ENCODE data around the gene C18orf63. TPM values are rescaled to one million over a fixed set of nuclear protein-coding genes. Genes with fewer than 3 reads are reported as not detected.
"Not testable (repeated sequence)": the region's sequence is repeated elsewhere in the genome, so short reads cannot be mapped to it uniquely, and the experiment has no call there.

Gene C18orf63
- total RNA-seq, 1 experiment from 2014 or later: not detected

DNA sequence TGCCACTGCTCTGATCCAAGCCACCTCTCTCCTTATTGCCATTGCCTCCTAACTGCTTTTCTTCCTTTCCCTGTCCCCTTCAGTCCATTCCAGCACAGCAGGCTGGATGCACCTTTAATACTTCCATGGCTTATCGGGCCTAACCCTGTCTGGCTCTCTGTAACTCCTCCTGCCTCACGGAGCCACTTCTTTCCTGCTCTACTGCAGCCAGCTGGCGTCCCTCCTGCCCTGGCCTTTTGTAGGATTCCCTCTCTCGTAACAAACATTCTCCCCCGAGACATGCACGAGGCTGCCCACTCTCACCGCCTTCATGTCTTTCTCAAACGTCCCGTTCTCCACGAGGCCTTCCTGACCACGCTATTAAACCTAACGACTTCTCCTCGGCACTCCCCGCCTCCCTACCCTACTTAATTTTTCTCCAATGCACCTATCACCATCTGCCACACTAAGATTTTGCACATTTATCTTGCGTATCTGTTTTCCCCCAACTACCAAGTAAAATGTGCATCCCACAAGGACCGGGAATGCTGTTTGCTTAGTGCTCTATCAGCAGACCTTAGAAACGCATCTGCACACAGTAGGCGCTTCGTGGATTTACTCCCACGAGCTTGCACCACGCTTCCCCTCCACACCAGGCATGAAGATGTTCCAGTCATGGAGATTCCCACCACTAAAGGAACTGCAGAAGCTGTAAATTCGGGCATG, 728 bp upstream of the C18orf63 start:
- Mint-ChIP-seq H3K27me3 (ENCODE audit: unreplicated experiment) (no peaks in the 10 kb centered on the region), H3K36me3 (ENCODE audit: insufficient read depth, unreplicated experiment) (peaks cover 4% of the 10 kb centered on the region), H3K9me3 (ENCODE audit: low read depth, unreplicated experiment) (no peaks in the 10 kb centered on the region), H3K4me1 (ENCODE audit: low read depth, unreplicated experiment) (peaks cover 9% of the 10 kb centered on the region), H3K4me3 (ENCODE audit: low read depth, unreplicated experiment) (no peak overlapping the region), H3K27ac (ENCODE audit: unreplicated experiment) (no peak overlapping the region)
- intact Hi-C loops (cut with micrococcal nuclease; ENCODE audit: unreplicated experiment): no loop called here
- no peak for TF ChIP-seq CTCF (IDR thresholded peaks at IDR 0.05; ENCODE audit: unreplicated experiment)
- BruUV-seq (replicated peaks): no TSS peak
- DNase-seq: no peak
- CTCF ChIA-PET: no interaction called here

DNA sequence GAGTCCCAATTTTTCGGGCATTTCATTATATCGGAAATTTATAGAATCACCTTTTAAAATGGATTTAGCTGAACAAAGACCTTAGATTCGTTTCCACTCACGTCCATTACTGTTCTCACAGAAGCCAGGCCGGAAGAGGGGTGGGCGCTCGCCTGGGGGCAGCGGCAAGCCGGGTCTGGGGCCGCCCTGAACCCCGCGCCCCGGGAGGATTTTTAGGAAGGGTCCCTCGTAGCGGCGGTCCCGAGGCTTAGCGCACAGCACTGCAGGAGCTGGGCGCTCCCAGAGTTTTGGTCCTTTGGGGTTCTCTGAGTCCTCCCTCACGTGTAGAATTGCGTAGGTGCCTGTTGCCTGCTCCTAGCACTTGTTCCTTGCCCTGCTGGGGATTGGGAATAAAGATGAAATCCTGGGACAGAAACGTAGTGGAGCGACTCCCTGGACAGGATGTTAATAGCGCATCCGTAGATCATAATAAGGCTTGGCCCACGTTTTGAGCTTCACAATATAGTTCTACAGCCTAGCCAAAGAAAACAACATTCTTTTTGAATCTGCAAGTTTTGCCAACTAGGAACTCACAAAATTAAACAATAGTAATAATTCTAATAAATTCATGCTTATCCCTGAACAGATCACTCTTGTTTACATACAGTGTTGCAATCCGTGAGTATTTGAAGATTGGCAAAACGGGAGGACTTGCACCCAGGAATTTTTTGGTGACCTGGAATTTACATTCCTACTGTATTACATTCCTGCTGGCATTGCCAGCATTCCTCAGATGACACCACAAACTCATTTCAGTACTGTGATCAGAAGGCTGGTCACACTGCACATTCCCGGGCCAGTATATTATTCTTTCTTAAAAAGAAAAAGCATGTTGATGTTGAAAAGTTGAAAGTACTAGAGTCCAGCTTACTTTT, 875 bp downstream of the C18orf63 start:
- H3K9me3 Mint-ChIP-seq (ENCODE audit: low read depth, unreplicated experiment): peaks cover 3% of the 10 kb centered on the region
- no TSS peak for BruUV-seq (replicated peaks)
- CTCF ChIA-PET: no interaction called here
- peak; percentile 30 for DNase-seq
- H3K4me1 Mint-ChIP-seq (ENCODE audit: low read depth, unreplicated experiment): no peaks in the 10 kb centered on the region
- TF ChIP-seq CTCF (IDR thresholded peaks at IDR 0.05; ENCODE audit: unreplicated experiment): no peak
- H3K27me3 Mint-ChIP-seq (ENCODE audit: unreplicated experiment): no peaks in the 10 kb centered on the region
- intact Hi-C loops (cut with micrococcal nuclease; ENCODE audit: unreplicated experiment): no loop called here
- H3K36me3 Mint-ChIP-seq (ENCODE audit: insufficient read depth, unreplicated experiment): peaks cover 4% of the 10 kb centered on the region
- no peak overlapping the region for H3K4me3 Mint-ChIP-seq (ENCODE audit: low read depth, unreplicated experiment)
- H3K27ac Mint-ChIP-seq (ENCODE audit: unreplicated experiment): no peak overlapping the region

GRCh38 chr18:74326231-74326630, 10.6 kb downstream of the C18orf63 start:
- intact Hi-C loops (cut with micrococcal nuclease; ENCODE audit: unreplicated experiment): no loop called here
- H3K9me3 Mint-ChIP-seq (ENCODE audit: low read depth, unreplicated experiment): no peaks in the 10 kb centered on the region
- TF ChIP-seq CTCF (IDR thresholded peaks at IDR 0.05; ENCODE audit: unreplicated experiment): no peak
- no TSS peak for BruUV-seq (replicated peaks)
- H3K4me3 Mint-ChIP-seq (ENCODE audit: low read depth, unreplicated experiment): no peak overlapping the region
- H3K36me3 Mint-ChIP-seq (ENCODE audit: insufficient read depth, unreplicated experiment): no peaks in the 10 kb centered on the region
- no peaks in the 10 kb centered on the region for H3K27me3 Mint-ChIP-seq (ENCODE audit: unreplicated experiment)
- CTCF ChIA-PET: interaction anchor here (0.5 kb wide), 1 partner anchor 803 kb away, joined by 3 read pairs; no protein-coding TSS in a partner anchor
- no peaks in the 10 kb centered on the region for H3K4me1 Mint-ChIP-seq (ENCODE audit: low read depth, unreplicated experiment)
- no peak overlapping the region for H3K27ac Mint-ChIP-seq (ENCODE audit: unreplicated experiment)
- no peak for DNase-seq

GRCh38 chr18:74326791-74327190, 11.2 kb downstream of the C18orf63 start:
- H3K27ac Mint-ChIP-seq (ENCODE audit: unreplicated experiment); H3K4me1 Mint-ChIP-seq (ENCODE audit: low read depth, unreplicated experiment); intact Hi-C loops (cut with micrococcal nuclease; ENCODE audit: unreplicated experiment); BruUV-seq (replicated peaks); DNase-seq; H3K4me3 Mint-ChIP-seq (ENCODE audit: low read depth, unreplicated experiment); CTCF ChIA-PET; H3K27me3 Mint-ChIP-seq (ENCODE audit: unreplicated experiment); H3K9me3 Mint-ChIP-seq (ENCODE audit: low read depth, unreplicated experiment); H3K36me3 Mint-ChIP-seq (ENCODE audit: insufficient read depth, unreplicated experiment): not testable (repeated sequence)

Data from Calu3 (cell line).